ENCODE results near the gene PTPRQ.

PTPRQ gene

GRCh38 chr12:80679346-80680131 lies 235.5 kb downstream of the PTPRQ start:
- DNase-seq: no peak
- in situ Hi-C loops (cut with MboI; ENCODE audit: low pct_unique_long_range_greater_than_20kb, low sequenced_read_pairs): no loop called here

DNA sequence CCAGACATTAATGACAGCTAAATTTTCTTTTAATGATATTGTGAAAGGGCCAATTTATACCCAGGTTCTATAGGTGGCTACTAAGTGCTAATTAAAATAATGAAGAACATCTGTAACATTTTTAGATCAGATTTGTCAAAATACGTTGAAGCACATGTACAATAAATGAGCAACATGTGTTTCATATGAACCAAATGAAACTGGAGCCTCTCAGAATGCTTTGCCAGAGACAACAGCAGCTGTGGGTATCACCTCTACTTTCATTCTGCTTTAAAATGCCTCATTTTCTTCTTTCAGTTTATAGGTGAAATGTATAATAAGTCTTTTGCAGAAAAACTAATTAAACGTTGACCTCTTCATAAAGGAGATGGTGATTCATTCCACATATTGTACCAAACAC lies 237.3 kb downstream of the PTPRQ start:
- in situ Hi-C loops (cut with MboI; ENCODE audit: low pct_unique_long_range_greater_than_20kb, low sequenced_read_pairs): no loop called here
- no peak for DNase-seq

DNA sequence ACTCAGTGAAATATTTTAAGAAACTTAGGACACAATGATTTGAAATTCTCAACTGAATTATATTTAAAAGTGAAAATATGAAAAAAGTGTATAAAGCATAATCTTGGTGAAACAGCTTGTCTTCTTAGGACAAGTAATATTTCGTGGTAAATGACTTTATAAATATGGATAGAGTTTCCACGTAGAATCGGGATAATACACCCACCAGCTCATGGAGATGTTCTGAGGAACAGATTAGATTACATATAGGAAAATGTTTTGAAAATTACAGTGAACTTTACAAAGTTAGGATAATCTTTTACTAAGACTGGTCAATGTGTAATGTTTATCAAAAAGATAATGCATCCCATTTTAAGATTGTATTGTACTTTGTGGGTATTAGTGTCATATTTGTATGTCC lies 237.8 kb downstream of the PTPRQ start:
- DNase-seq: no peak
- in situ Hi-C loops (cut with MboI; ENCODE audit: low pct_unique_long_range_greater_than_20kb, low sequenced_read_pairs): no loop called here

- in situ Hi-C loops (cut with MboI; ENCODE audit: low pct_unique_long_range_greater_than_20kb, low sequenced_read_pairs): no loop called here
- no peak for DNase-seq
Observed at GRCh38 chr12:80684077-80684495, 240.1 kb downstream of the PTPRQ start.

DNA sequence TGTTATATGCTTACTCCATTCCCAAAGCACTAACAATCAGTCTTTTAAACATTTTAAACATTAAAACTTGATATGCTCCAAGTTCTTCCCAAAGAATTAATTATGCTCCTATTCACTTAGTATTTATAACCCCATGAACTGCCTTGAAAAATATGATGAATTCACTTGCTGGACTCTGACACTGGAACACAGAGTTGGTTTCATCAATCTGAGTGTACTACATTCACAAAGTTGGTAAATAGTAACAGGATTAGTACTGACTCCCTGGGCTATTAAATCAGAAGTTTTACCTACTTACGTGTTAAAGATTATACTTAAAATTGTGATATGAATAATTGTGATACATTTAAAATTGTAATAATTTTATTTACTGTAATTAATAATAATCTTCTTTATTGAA lies 246.1 kb downstream of the PTPRQ start:
- DNase-seq: no peak
- in situ Hi-C loops (cut with MboI; ENCODE audit: low pct_unique_long_range_greater_than_20kb, low sequenced_read_pairs): no loop called here

DNA sequence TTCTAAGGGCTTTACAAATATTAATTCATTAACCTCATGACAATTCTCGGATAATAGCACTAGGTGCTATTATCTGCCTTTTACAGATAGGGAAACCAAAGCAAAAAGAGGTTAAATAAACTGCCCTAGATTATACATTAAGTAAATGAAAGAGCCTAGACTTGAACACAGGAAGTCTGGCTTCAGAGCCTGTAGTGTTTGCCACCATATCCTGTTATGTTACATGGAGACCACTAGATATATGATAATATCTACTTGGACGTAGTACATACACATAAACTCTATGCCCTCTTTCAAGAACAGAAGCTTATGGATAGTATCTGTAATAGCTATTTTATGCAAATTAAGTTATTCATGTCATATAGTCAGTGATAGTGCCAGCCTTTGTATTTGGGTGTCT lies 246.5 kb downstream of the PTPRQ start:
- DNase-seq: no peak
- in situ Hi-C loops (cut with MboI; ENCODE audit: low pct_unique_long_range_greater_than_20kb, low sequenced_read_pairs): no loop called here

- in situ Hi-C loops (cut with MboI; ENCODE audit: low pct_unique_long_range_greater_than_20kb, low sequenced_read_pairs): no loop called here
- DNase-seq: no peak
Observed at GRCh38 chr12:80692114-80692513, 248.1 kb downstream of the PTPRQ start.

DNA sequence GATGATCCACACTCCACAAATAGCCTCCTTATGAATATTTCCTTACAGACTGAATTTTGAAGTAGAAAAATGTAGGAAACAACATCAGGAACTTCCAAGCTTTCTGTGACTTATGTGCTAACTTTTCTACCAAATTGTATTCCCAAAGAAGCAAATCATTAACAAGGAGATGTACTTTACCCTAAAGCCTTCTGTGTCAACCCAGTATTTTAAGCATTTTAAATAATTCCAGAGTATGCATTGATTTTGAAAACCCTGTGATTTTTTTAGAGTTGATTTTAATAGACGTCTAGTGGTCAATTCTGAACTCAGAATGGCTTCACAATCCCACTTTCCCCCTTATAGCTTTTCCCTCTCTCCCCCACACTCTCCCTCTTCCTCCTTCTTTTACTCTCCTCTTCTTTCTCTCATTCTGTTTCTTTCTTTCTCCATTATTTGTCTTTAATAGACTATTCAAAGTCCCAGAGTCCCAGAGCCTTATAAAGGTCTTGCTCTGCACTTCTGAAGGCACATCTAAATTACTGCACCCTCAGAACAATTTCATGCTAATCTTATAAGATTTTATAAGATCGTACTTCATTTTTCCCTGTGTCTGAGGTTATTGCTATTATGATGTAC lies 253.3 kb downstream of the PTPRQ start:
- no peak for DNase-seq
- in situ Hi-C loops (cut with MboI; ENCODE audit: low pct_unique_long_range_greater_than_20kb, low sequenced_read_pairs): no loop called here

DNA sequence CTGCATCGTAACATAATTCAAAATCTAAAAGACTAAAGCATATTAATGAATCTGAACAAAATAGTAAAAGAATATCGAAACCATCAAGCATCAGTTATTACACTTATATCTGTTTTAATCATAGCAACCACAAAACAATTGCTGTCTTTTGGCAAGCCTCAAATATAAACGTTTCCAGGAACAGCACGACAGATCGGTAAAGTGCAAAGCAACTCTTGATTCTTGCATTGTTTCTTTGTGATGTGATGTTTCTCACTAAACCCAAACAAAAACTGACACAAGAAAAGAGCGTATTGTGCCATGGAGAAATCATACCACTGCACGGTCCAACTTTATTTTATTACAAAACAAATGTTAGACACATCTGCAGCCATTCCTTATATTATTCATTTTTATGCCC lies 254.2 kb downstream of the PTPRQ start:
- DNase-seq: no peak
- in situ Hi-C loops (cut with MboI; ENCODE audit: low pct_unique_long_range_greater_than_20kb, low sequenced_read_pairs): no loop called here

- DNase-seq: no peak
- in situ Hi-C loops (cut with MboI; ENCODE audit: low pct_unique_long_range_greater_than_20kb, low sequenced_read_pairs): no loop called here
Observed at GRCh38 chr12:80698847-80699542, 255.0 kb downstream of the PTPRQ start.

DNA sequence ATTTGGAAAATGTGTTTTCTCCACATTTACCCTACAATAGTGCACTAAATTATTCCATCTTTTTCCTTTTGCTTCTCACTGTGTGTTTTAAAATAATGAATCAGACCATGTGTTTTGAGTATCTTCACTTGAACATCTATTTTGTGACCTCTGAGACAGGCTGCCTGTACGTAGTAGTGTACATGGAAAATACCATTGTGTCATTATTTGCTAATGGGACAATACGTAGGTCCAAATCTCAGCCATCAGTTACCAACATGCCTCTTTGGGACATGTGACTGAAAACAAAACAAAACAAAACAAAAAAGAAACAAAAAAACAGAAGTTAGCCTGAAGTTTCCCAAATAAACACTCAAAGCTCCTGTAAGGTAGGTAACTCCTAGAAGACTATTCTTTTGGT lies 256.3 kb downstream of the PTPRQ start:
- in situ Hi-C loops (cut with MboI; ENCODE audit: low pct_unique_long_range_greater_than_20kb, low sequenced_read_pairs): no loop called here
- no peak for DNase-seq

- DNase-seq: no peak
- in situ Hi-C loops (cut with MboI; ENCODE audit: low pct_unique_long_range_greater_than_20kb, low sequenced_read_pairs): no loop called here
Observed at GRCh38 chr12:80701388-80701787, 257.4 kb downstream of the PTPRQ start.

- DNase-seq: no peak
- in situ Hi-C loops (cut with MboI; ENCODE audit: low pct_unique_long_range_greater_than_20kb, low sequenced_read_pairs): no loop called here
Observed at GRCh38 chr12:80702889-80703805, 259.1 kb downstream of the PTPRQ start.

GRCh38 chr12:80704420-80704819 lies 260.4 kb downstream of the PTPRQ start:
- DNase-seq: no peak

DNA sequence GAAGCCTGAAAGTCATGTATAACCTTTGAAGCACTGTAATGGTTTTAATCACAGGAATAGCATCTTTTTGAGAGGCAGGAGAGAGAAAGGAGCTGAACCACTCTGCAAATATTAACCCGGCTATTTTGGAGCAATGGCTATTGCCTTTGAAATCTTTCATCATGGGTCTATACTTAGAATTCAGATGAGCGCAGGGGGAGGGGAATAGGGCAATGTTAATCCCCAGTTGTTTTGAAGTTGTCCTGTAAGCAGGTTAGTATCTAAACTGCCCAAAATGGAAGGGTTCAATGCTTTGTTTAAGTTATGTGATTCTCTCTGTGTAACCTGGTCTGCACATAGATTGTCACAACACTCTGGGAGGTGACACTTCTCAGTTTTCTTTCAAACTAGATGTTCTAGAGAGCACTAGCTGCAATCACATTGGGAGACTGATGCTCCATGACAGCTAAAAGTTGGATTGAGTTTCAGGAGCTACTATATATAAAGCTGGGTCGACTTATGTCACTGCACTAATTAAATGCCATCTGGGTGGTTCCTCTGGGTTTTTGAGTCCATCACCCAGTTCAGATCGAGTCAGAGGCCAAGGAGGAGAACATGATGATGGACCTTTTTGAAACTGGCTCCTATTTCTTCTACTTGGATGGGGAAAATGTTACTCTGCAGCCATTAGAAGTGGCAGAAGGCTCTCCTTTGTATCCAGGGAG lies 263.2 kb downstream of the PTPRQ start, which contains the start of gene MYF6:
Gene MYF6 (plus strand): TSS at position 509 of the 704 bp plus-strand sequence. CDS start 86 bp downstream, at position 595.
- DNase-seq: no peak
- in situ Hi-C loops (cut with MboI; ENCODE audit: low pct_unique_long_range_greater_than_20kb, low sequenced_read_pairs): no loop called here

More at GRCh38 chr12:80704420-80704819, 260.4 kb downstream of the PTPRQ start:
- in situ Hi-C loops (cut with MboI; ENCODE audit: low pct_unique_long_range_greater_than_20kb, low sequenced_read_pairs): no loop called here

- in situ Hi-C loops (cut with MboI; ENCODE audit: low pct_unique_long_range_greater_than_20kb, low sequenced_read_pairs): no loop called here
- DNase-seq: no peak
Observed at GRCh38 chr12:80707830-80708258, 263.8 kb downstream of the PTPRQ start.

- in situ Hi-C loops (cut with MboI; ENCODE audit: low pct_unique_long_range_greater_than_20kb, low sequenced_read_pairs): no loop called here
- no peak for DNase-seq
Observed at GRCh38 chr12:80708259-80708974, 264.4 kb downstream of the PTPRQ start.

DNA sequence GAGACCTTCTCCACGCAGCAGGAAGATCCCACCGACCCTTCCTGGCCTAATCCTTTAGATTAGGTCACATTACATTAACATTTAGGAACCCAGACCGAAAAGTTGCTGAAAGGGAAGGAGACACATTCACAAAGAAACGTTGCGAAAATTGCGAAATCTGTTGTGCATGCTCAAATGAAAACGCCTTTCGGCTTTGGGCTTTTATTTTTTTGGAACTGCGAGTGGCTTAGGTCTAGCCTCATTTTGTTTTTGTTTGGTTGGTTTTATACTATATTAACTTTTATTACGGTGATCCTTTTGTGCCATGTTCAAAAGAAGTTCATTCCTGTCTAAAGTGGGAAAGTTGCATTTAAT lies 264.9 kb downstream of the PTPRQ start:
- in situ Hi-C loops (cut with MboI; ENCODE audit: low pct_unique_long_range_greater_than_20kb, low sequenced_read_pairs): no loop called here
- no peak for DNase-seq

Measured in KBM-7 (cell line).